Adrenal gland (tissue), 12 donors: Measurements from ENCODE around the gene LARP4B. TPM values are rescaled to one million over a fixed set of nuclear protein-coding genes. Genes with fewer than 3 reads are reported as not detected.

Source experiments
- DNase-seq, 7 donors: peaks; one replicate each; pipeline ENCODE4 v3.0.0-alpha.2; 2019 to 2020
- H3K27ac ChIP-seq, 5 donors: fragments of 200-600 bp; sonication (generic) in 4 of 5; 1 replicate in 3 of 5; 2 replicates in 2 of 5; pipeline versions ENCODE4 v1.5.1 to v1.8.0; 2016 to 2020; ENCODE audit warnings: mild to moderate bottlenecking in 1 of 5
- H3K27me3 ChIP-seq: fragments of 200-600 bp; 2 replicates; pipeline ENCODE4 v1.8.0; 2021
- H3K36me3 ChIP-seq, 2 donors: fragments of 200-600 bp; replicated peaks in 1 of 2; 1 replicate in 1 of 2; 2 replicates in 1 of 2; pipeline versions ENCODE4 v1.5.1 to v1.8.0; 2018 to 2022
- H3K4me1 ChIP-seq, 2 donors: fragments of 200-600 bp; replicated peaks in 1 of 2; 1 replicate in 1 of 2; 2 replicates in 1 of 2; pipeline versions ENCODE4 v1.5.1 to v1.8.0; 2018 to 2021
- H3K4me3 ChIP-seq, 4 donors: fragments of 200-600 bp; sonication (generic) in 3 of 4; one replicate each; pipeline ENCODE4 v1.5.1; 2016 to 2018
- H3K9me3 ChIP-seq, 3 donors: fragments of 200-600 bp; sonication (generic) in 1 of 3; replicated peaks in 1 of 3; 1 replicate in 2 of 3; 2 replicates in 1 of 3; pipeline versions ENCODE4 v1.5.1 to v1.8.0; 2016 to 2021
- POLR2A ChIP-seq, 2 donors: fragments of 450-650 bp; IDR thresholded peaks; one replicate each; pipeline ENCODE4 v1.6.1; 2017; ENCODE audit warnings: antibody characterized with exemption in 2 of 2, mild to moderate bottlenecking in 2 of 2, moderate library complexity in 1 of 2
- WGBS, 4 donors: extraction: QIAGEN DNeasy Blood & Tissue Kit in 2 of 4; methylation state at CpG; one replicate each; pipeline versions ENCODE4 v1.1.5 to v1.1.7; 2013 to 2017; 5-methylcytosine and 5-hydroxymethylcytosine counted together
- intact Hi-C, 2 donors: fragments of 100-400 bp; cut with DNase I; formaldehyde crosslinking; loops; one replicate each; pipeline versions ENCODE4 v1.14.1 to v1.15.0; 2022 to 2023
- polyA plus RNA-seq, 3 donors: library from polyadenylated mRNA; stranded (reverse); fragments of 200-250 nt in 2 of 3; fragments of 350-450 nt in 1 of 3; fragmentation: Illumina TruSeq in 1 of 3; extraction: RNeasy Lipid Tissue Mini Kit (QIAGEN cat#74804) in 1 of 3; gene quantifications; one replicate each; pipeline ENCODE4 v1.2.3, GENCODE V29; 2013 to 2014
- total RNA-seq, 9 donors: library from RNA; depleted of rRNA in 4 of 9; stranded (reverse); fragments of >200 nt in 4 of 9; fragments of 120-200 nt in 1 of 9; fragmentation: NEBNext Ultra II Directional in 1 of 9; extraction: Animal tissue kit (Norgen Biotek cat#: 25700) in 1 of 9; gene quantifications; one replicate each; pipeline versions ENCODE4 v1.1.0 to v1.2.4, GENCODE V29; 2013 to 2023
- TF ChIP-seq, protein P1 (sequence below), 6 experiments: fragments of 450-650 bp in 4 of 6; fragments of 200-600 bp in 2 of 6; sonication (generic) in 1 of 6; IDR thresholded peaks; 1 replicate in 5 of 6; 2 replicates in 1 of 6; pipeline versions ENCODE4 v1.5.1 to v1.8.0; 2016 to 2021; ENCODE audit warnings: antibody characterized with exemption in 6 of 6, mild to moderate bottlenecking in 2 of 6, moderate library complexity in 1 of 6
- donor health status: healthy with polysubstance abuse.
- donor health status: Bipolar disorder and iron deficiency.
- donor health status: DM: yes; HTN: yes; CAD: no.
- donor health status: DM: no; HTN: no; CAD: no.
- donor health status: DM: no; HTN: no; CAD: no.
- donor health status: DM: yes; HTN: yes; CAD: no.

Gene LARP4B
- total and polyA plus RNA-seq, 12 donors: 17.2 to 145 (median 66.8) TPM

DNA sequence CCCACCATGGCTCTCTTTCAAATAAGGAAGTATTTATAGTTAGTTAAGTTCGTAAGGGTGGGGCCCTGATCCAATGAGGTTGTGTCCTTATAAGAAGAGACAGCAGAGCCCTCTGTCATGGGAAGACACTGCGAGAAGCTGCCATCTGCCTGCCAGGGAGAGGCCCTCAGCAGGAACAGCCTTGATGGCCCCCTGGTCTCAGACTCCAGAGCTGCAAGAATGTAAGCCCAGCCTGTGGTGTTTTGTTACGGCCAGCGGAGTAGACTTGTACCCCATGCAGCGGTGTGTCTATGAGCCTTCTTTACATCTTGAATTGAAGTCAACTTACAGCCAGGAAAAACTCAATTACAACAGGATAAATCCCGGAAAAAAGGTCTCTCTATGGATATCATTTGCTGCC, 14.3 kb upstream of the LARP4B start:
- TF ChIP-seq POLR2A (IDR thresholded peaks at IDR 0.05): no peak
- TF ChIP-seq, protein P1, sequence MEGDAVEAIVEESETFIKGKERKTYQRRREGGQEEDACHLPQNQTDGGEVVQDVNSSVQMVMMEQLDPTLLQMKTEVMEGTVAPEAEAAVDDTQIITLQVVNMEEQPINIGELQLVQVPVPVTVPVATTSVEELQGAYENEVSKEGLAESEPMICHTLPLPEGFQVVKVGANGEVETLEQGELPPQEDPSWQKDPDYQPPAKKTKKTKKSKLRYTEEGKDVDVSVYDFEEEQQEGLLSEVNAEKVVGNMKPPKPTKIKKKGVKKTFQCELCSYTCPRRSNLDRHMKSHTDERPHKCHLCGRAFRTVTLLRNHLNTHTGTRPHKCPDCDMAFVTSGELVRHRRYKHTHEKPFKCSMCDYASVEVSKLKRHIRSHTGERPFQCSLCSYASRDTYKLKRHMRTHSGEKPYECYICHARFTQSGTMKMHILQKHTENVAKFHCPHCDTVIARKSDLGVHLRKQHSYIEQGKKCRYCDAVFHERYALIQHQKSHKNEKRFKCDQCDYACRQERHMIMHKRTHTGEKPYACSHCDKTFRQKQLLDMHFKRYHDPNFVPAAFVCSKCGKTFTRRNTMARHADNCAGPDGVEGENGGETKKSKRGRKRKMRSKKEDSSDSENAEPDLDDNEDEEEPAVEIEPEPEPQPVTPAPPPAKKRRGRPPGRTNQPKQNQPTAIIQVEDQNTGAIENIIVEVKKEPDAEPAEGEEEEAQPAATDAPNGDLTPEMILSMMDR (IDR thresholded peaks at IDR 0.05): no peak
- WGBS, 4 donors: 90 to 92% (median 92%) methylated on average over 6 of the region's 6 CpGs
- intact Hi-C loops: no loop called here
- Histone ChIP-seq H3K27ac (no peak overlapping the region), H3K36me3 (no peaks in the 10 kb centered on the region), H3K9me3 (no peaks in the 10 kb centered on the region), H3K4me1 (no peaks in the 10 kb centered on the region), H3K4me3 (no peak overlapping the region), H3K27me3 (no peaks in the 10 kb centered on the region)
- DNase-seq: no peak

DNA sequence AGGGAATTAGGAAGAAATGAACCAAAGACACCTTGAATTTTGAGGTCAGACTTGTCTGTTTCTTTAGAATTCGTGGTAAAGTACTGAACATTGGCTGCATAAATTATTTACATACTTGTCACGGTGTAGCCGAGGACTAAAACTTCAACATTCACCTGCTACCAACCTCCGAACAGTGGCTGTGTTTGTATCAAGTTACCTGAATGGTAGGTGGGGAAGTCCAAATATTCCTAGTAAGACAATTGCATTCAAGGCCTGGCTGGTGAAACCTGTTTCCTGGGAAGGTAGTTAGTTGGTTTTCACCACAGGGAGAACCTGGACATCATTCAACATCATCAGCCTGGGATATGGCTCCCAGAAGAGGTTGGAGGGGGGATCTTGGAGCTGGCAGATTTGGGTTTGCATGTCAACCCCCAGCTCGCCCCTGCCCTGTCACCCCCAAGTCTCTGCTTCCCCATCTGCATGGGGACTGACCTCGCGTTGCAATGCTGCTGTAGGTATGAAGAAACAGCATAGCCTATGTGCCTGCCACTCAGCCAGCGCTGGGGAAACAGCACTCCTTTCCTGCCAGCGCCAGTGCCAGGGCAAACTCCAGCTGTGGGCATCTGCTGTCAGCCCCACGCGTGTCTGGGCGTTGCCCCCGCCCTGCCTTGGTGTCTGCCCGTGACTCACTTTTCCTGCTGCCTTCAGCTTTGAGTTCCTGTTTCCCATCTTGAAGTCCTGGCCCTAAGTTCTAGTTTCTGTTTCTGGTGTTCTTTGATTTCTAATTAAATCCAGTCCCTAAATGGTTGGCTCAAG, 12.7 kb upstream of the LARP4B start:
- Histone ChIP-seq H3K4me3 (no peak overlapping the region), H3K27ac (peak overlapping the region in 2 of 5 donors; percentile 13 to 69), H3K27me3 (no peaks in the 10 kb centered on the region), H3K4me1 (no peaks in the 10 kb centered on the region), H3K9me3 (no peaks in the 10 kb centered on the region), H3K36me3 (no peaks in the 10 kb centered on the region)
- TF ChIP-seq, protein P1 (IDR thresholded peaks at IDR 0.05): no peak
- no peak for TF ChIP-seq POLR2A (IDR thresholded peaks at IDR 0.05)
- DNase-seq: peak in 6 of 7 donors; percentile 46 to 78 (median 63)
- 65 to 80% (median 76%) methylated on average over 13 to 14 of the region's 14 CpGs for WGBS, 4 donors
- intact Hi-C loops: no loop called here

DNA sequence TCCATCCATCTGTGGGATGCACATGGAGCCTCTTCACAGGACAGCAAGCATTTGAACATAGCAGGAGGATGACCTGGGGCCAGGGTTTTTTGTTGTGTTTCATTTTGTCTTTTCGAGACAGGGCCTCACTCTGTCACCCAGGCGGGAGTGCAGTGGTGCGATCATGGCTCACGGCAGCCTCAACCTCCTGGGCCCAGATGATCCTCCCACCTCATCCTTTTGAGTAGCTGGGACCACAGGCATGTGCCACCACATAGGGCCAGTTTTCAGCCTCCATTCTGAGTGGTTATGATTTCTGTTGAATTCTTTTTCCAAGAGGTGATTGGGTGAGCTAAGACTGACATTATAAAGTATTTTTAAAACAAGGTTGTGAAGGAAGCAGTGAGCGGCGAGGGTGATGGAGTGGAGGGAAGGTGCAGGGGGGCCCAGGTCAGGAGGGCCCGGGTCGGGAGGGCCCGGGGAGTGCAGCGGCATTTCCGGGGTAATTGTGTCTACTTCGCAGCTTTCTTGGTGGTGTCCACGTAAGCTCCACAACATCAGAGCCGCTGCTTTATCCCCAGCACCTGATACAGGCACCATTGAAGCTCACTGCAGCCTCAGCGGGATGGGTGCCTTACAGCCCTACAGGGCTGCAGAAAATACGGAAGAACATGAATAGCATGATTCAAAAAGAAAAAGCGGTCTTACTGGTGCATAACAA, 12.0 kb upstream of the LARP4B start:
- Histone ChIP-seq H3K27ac (no peak overlapping the region), H3K36me3 (no peaks in the 10 kb centered on the region), H3K4me3 (no peak overlapping the region), H3K4me1 (no peaks in the 10 kb centered on the region), H3K27me3 (no peaks in the 10 kb centered on the region), H3K9me3 (no peaks in the 10 kb centered on the region)
- no peak for DNase-seq
- 86 to 93% (median 91%) methylated on average over 17 of the region's 17 CpGs for WGBS, 4 donors
- intact Hi-C loops: no loop called here
- TF ChIP-seq, protein P1 (IDR thresholded peaks at IDR 0.05): no peak
- no peak for TF ChIP-seq POLR2A (IDR thresholded peaks at IDR 0.05)

DNA sequence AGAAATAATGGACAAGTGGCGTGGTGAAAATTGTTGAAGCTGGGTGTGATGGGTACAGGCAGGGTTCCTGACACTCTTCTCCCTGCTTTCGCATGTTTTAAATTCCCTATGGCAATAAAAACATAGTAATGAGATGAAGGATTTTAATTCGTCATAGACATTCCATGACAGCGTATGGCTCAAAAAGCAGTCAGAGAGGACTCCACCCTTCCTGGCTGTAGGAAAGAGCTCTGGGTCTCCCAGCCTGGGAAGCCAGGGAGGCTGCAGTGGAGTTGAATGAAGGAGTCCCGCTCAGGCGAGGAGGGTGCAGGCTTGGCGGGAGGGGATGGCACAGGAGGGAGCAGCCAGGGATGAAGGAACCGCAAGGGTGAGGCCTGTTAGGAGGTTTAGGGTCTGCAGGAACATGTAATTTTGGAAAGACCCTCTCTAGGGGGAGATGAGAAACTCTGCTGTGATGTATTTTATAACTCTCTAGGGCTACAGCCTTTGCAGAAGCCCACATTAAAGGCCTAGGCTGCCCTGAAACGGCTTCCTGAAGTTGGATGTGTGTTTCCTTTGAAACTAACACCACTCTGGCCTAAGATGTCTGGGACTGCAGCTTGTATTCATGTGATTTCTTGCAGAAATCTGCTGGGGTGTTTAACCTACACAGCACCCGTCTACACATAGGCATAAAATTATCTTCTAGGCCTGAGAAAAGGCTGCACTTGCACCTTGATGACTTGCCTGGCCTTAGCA, 7.6 kb upstream of the LARP4B start:
- WGBS, 4 donors: 87 to 89% (median 88%) methylated on average over 10 of the region's 10 CpGs
- H3K27me3 ChIP-seq: no peaks in the 10 kb centered on the region
- no peak overlapping the region for H3K4me3 ChIP-seq
- DNase-seq: peak in 1 of 7 donors; percentile 23
- H3K36me3 ChIP-seq: no peaks in the 10 kb centered on the region
- intact Hi-C loops: loop anchor here in 1 of 2 donors (10.0 kb wide), 1 partner anchor 46 kb away; the partner anchor contains the start of gene GTPBP4
- H3K4me1 ChIP-seq: no peaks in the 10 kb centered on the region
- no peaks in the 10 kb centered on the region for H3K9me3 ChIP-seq
- no peak overlapping the region for H3K27ac ChIP-seq
- TF ChIP-seq, protein P1 (IDR thresholded peaks at IDR 0.05): no peak
- TF ChIP-seq POLR2A (IDR thresholded peaks at IDR 0.05): no peak
